CD4-positive, alpha-beta T cell treated with Interleukin-12 subunit alpha and Interleukin-12 subunit beta, for 1 hour (primary cell): Measurements from ENCODE around the gene CPO.

Source experiments
- DNase-seq: peaks from one replicate; pipeline ENCODE4 v3.0.0-alpha.2; 2020

Gene CPO

DNA sequence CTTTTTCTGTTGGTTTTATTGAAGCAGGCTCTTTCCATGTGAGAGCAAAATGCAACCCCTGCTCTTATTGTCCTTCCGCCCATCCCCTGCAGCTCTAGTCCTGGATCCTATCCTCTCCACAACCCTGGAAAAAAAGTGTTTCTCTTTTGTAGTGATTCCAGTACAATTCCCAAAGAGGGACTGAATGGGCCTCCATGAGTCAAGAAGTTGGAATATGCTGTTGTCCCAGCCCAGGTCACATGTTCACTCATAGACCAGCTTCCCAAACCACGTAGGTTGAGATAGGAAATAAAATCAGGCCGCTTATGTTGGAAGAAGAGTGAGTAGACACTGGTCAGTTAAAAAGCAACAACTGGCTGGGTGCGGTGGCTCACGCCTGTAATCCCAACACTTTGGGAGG, 39.4 kb downstream of the CPO start:
- no peak for DNase-seq

DNA sequence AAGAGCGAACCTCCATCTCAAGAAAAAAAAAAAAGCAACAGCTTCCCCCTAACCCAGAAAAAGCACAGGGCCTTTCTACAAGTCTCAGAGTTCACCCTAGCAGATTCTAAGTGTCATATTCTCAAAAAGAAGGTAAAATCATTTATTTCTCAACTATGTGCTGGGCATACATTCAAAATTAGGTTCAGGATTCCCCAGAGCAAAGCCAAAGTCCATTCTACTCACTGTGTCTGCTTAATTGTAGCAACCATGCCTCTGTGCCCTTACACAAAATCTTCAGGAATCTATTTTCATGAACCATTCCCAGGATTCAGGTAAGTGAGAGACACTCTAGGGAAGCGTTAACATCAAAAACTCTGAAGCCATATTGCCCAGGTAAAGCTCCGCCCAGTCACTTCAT, 40.0 kb downstream of the CPO start:
- no peak for DNase-seq

DNA sequence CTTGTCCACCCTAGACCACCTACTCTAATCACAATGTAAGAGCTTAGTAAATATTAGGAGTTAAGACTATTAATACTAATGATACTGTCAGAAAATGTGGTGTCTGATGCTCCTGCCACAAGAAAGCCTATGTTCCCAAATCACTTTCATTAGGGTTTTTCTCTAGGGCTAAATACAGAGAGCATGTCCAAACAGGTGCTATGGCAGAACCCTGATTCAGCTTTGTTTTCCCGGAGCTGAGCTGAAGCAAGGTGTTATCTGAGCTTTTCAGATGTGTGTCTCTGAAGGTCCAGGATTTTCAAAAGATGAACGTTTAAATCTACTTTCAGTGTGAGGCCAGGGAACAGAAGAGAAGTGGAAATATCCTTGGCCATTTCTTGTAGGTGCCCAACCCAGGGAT, 40.6 kb downstream of the CPO start:
- no peak for DNase-seq

DNA sequence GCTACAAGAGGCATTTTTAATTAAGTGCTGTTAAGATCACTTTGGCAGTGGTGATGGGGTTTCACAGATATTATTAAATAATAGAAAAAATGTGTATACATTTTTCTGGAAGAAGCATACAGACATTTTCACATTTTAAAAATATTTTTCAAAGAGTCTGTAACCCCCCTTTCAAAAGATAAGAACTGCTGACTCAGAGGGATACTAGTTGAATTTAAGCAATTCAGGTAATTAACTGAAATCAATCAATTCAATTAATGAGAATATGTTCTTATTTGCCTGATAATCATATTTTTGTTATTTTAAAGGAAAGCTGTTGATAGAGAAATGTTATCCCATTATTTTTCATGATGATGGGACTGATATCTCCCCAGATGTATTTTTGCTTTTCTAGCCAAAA, 41.1 kb downstream of the CPO start:
- no peak for DNase-seq

DNA sequence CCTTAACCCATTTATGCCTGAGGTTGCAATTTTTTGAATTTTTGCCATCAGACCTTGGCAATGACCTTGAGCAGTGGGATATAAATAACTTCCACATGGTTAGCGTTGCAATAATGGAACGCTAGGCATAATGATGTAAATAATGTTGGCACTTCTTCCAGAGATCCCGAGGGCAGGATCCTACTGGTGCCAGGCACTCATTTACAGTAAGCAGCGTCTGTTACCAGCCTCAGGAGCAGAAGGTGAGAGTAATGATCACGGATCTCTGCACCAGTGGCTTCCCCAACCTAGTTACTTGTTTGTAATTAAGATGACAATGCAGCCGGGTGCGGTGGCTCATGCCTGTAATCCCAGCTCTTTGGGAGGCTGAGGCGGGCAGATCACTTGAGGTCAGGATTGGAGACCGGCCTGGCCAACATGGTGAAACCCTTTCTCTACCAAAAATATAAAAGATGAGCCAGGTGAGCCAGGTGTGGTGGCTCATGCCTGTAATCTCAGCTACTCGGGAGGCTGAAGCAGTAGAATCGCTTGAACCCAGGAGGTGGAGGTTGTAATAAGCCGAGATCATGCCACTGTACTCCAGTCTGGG, 41.9 kb downstream of the CPO start:
- no peak for DNase-seq

DNA sequence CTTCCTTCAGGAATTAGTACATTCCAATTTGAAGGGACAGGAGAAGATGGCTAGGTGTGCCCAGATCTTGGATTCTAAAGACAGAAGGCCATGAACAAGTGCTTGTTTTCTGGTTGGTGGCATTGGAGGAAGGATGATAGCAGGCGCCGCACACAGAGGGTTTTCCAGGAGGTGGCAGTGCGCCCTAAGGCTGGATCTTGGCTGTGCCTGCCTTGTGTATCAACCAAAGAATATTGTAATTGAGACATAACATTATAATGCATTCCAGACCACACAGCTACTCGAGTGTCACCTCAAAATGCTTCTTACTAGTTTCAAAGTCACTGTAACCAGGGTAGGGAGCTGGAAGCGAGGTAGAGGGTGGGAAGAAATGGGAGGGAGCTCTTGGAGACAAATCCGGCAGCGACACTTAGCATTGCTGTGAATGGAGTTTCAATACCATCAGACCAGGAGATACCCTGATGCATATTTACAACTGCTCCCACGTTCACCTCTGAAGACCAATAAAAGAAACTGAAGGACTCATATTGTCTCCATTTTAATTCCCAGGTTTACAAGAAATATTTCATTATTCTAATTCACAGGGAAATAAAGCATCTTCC, 42.5 kb downstream of the CPO start:
- peak; percentile 40 for DNase-seq

DNA sequence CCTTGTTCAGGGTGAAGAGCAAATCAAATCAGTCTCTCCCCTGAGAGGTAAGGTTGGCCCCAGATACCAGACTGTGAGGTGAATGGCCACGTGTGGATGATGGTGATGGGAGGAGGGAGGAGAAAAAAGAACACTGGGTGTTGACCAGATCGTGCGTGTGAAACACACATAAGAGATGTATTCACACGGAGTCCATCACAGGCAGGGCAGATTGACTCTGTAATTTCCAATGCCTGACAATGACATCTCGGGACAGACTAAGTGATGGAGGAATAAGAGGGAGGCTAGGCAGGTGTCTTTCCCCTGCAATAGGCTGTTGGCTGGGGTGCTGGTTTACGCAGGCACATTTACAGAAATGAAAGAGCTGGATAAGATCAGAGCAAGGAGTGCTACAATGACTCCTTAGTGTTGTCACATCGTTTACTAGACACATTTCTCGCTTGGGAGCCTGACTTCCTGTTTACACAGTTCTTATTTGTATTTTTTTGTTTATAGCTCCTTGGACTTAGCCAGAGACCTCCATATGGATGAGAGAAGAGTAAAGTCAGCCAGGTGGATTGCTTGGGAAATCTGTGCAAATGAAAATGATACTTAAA, 43.1 kb downstream of the CPO start:
- DNase-seq: no peak

DNA sequence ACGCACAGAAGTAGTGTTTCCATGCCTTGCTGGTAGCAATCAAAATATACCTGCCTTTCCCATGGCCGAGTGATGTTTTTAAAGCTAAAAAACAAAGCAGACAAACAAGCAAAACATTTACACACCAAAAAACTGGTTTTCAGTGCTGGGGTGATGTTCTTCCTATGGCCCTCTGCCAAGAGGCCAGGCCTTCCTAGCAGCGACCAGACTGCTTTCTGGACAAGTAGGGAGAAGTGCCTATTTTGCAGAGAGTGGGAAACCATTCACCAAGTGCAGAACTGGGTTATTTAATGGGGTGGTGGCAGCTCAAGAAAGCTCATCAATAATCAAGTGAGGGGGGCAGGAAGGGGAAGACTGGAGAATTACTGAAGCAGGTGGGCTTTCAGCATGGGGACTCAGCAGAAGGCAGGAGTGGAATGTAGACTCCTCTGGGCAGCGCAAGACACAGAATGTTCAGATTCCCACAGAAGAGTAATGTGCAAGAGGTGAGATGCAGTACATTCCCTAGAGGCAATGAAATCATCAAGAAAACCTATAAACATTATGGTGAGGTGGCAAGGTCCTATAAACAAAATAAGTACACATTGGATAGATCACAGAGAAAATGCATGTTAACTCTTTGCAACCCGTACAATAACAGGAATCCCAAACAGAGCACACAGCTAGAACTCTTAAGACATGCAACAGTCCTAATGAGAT, 44.0 kb downstream of the CPO start:
- DNase-seq: no peak

DNA sequence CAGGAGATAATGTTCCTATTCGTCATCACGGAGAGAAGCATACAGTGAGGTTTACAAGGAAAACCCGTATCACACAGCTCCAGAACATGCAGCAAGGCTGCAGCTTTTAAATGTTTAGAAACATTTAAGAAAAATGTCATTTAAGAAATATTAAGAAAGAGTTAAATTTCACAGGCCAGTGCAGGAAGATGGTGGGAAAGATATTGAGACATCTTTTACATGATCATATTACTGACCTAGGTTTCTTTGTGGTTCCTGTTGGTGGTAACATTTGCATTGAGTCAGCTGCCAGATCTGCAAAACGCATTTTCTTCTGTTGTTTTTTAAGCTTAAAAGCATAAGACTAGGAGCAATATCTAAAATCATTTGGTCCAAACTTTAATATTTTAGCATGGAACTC, 44.9 kb downstream of the CPO start:
- no peak for DNase-seq

DNA sequence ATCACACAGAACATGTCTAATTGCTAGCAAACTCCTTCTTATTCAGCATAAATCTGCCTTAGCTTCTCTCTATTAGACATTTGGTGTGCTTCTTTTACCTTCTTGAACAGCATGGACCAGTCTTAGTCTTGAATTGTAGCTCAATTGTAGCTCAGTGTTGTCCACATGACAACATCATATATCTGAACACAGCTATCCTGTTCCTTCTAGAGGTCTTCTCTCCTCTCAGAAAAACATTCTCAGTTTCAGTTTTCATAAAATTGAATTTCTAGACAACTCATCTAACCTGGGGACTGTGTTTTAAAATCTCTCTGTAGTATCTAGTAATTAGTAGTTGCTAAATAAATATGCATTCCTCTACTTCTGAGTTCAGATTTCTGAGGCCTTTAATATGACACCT, 47.6 kb downstream of the CPO start:
- DNase-seq: no peak

DNA sequence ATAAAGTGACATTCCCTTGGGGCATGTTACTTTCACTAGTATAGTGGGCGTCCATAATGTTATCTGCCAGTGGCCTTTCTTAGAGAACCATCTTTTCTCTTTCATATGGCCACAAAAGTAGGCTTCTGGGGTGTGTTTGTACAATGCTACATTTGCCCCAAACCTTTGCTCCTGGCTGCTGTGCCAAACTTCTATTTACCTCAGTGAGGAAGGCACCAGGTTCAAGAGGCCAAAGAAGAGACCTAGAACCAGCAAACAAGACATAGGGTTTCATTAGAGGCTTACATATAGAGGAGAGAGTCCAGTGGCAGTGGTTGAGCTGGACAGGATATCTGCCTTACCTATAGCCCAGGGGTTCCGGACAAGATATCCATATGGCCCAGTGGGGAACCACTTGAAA, 48.5 kb downstream of the CPO start:
- no peak for DNase-seq

DNA sequence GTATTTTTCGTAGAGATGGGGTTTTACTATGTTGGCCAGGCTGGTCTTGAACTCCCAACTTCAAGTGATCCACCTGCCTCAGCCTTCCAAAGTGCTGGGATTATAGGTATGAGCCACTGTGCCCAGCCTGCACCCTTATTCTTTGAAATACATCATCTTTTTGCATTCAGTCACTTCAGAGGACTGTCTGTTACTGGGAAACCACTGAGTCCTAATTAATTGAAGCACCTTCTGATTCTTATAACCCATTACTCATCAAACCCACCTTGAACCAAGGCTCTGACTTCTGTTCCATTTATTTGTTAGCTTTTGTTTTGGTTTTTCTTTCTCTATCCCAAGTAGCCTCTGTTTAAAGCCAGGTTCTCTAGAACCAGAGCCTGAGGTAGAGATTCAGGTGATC, 49.6 kb downstream of the CPO start:
- DNase-seq: no peak

DNA sequence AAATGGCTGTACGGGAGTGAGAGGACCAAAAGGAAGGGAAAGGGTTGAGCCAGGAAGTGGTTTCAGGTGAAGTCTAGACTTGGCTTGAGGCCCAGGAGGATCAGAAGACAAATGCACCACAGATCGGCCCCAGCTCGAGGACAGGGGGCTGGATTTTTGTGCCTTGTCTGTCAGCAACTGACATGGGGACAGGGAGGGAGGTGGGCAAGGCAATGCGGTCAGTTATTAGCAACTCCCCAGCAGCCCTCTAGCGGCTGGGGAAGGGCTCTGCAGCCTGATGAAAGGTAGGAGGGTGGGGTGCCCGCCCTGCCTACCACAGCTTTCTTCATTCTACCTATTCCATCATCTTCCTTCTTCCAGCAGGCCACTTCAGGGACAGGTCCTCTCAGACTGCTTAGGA, 50.0 kb downstream of the CPO start:
- DNase-seq: peak; percentile 2

DNA sequence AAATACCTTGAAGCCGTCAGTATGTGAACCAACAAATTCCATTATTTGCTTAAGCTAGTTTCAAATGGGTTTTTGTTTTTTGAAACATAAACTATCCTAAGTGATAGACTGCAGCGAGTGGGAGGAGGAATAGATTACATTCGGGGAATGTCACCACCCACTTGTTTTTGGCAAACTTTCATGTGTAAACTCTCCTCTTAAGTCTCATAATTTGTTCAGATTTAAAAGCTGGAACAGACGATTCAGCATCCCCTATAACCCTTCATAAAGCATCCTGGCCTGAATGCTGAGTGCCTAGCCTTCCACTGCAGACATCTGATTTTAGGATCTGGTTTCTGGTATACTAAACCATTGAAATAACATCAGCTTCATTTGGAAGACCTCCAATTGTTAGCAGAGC, 51.0 kb downstream of the CPO start:
- no peak for DNase-seq

DNA sequence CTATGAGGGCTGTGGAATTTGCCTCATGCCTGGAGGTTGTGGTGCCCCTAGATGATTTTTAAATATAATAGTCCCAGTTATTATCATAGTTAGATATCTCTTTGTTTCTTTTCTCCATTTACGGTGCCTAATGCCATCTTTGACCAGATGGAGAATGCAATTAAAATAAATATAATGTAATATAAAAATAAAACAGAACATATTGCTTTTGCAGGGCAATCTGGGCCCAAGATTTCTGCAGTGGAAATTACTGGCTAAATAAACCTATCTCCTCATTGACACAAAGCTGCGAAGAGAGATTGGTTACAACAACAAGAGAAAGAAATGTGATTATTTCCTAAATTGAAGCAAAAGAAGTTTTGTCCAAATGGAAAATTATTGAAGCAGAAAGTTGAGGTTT, 51.8 kb downstream of the CPO start:
- no peak for DNase-seq

DNA sequence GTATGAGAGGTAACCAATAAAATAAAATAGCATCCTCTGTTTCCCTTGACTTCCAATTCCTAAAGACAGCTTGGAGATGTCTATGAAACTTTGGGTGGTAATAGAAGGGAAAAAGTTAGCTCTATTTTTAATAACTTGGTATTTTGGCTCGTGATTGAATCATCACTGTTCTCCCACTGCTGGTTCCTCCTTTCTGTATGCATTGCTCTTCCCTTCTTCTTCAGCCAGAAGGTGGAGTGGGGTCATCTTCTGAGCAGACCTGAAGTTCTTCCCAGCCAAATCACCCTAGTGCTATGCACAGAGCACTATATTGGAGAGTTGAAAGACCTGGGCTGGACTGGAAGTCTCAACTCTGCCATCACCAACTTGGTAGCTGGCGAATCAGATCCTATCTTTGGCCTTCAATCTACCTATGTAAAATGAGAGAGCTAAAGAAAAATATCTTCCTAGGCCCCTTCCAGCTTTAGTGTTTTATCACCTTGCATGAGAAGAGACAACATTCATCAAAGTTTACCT, 54.1 kb downstream of the CPO start:
- no peak for DNase-seq

DNA sequence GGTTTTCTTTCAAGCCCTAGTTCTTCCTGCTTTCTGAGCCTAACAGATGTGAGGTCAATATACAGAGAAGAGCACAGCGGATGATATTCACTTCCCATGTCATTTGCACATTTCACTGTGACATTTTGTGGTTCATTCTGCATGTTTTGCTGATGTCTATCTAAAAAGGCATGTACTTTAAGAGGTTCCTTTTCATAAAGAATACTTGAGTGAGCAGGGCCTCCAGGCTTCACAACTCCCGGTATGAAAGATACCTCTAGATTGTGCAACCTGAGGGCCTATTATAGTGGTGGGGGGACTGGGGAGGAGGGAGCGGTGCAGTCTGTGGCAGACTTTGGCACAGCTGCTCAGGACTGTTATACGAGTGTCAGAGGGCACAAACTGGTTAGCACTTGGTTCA, 54.6 kb downstream of the CPO start:
- no peak for DNase-seq

DNA sequence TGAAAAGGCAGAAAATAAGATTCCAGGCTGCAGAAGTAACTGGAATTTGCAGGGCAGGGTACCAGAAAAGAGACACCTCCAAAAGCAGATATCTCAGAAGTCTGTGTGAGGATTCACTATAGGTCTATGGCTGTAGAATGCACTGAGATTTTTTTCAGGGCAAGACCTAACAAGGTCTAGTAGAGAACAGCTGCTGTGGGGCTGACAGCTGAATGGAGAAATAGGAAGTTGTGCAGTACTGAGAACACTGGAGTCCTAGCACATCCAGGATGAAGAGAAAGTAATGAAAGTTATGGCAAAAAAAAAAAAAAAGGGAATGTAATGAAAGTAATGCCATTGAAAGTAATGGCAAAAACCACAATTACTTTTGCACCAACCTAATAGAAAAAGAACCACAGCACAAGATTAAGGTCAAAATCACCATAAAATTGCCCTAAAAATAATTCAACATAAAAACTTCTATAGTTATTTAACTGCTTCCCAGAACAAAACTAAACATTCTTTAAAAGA, 57.3 kb downstream of the CPO start:
- DNase-seq: no peak

DNA sequence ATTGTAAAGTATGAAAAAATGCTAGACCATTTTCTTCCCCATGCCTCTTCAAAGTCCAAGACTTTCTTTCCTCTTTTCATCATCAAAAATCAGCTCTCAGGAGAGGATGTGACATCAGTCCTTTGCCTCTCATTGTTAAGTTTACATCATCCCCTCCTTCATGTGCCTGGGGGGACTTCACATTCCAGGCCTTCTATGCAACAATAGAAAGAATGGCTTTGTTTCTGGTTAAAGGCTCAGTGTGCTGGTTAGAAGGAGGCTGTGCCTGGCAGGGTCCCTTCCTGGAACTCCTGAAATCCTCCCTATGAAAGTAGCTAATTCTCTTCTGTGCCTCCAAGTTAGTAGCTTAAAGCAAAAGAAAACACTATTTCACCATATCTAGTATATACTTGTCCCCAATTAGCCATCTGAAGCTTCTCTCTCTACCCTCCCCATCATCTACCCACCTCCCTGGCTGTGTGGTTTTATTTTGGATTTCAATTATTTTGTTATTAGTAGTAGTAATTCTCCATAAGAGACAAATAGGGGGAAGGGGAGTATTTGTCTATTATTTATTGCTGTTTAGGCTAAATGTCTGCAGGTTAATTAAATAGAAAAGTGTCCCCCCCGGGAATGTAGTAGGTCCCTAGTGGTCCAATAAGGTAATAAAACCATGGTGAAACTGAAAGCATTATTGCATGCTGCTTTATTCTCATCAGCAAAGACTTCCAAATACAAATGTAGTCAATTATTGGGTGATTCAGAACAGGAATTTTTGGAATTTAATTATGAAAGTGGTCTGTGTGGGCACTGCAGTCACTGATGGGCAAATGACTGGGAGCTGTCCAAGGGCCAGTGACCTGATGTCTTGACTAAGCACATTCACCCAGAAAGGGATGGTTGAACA, 69.0 kb downstream of the CPO start:
- no peak for DNase-seq

DNA sequence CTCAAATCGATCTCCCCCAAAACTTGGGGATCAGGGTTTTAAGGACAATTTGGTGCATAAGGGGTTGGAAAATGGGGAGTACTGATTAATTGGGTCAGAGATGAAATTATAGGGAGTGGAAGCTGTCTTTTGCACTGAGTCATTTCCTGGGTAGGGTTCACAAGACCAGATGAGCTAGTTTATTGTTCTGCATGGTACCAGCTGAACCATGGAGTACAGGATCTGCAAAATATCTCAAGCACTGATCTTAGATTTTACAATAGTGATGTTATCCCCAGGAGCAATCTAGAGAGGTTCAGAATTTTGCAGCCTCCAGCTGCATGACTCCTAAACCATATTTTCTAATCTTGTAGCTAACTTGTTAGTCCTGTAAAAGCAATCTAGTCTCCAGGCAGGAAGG, 73.1 kb downstream of the CPO start:
- no peak for DNase-seq

DNA sequence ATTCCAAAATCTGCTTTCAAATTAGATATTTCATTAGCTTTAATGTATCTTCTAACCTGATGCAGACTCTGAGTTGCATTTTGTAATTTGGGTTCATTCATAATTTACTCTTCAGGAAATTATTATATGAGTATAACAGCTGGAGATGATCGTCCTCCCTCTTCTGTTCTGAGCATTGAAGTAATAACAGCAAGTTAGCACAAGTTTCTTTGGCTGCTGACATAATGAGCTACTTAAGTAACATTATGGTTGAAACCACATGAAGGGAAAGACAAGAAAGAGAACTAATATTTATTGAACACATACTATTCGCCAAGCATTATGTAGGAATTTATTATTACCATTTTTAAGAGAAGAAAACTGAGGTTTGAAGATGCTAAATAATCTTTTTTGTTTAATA, 75.1 kb downstream of the CPO start:
- DNase-seq: no peak

DNA sequence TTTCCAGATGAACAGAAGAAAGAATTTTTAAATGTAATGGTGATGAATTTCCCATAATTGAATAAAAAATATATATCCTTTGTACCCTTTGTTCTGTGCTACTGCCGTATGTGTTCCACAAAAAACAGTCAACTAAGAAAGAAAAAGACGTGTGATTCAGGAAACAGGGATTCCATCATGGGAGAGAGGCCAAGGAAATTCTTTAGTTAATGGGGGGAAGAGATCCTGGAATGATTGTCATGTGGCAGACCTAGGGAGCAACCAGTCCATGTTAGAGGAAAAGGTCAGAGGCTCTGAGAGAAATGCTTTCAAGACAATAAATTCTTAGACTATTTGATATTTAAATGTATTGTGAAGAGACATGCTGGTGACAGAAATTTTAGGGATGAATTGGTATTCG, 76.6 kb downstream of the CPO start:
- no peak for DNase-seq
